Ovary (tissue), 9 donors: ENCODE measurements around the gene AGAP5. TPM values are rescaled to one million over a fixed set of nuclear protein-coding genes. Genes with fewer than 3 reads are reported as not detected.
"Not testable (repeated sequence)": the region's sequence is repeated elsewhere in the genome, so short reads cannot be mapped to it uniquely, and the experiment has no call there.

Experiments used
- DNase-seq, 5 donors: peaks; one replicate each; pipeline ENCODE4 v3.0.0-alpha.2; 2019 to 2020
- H3K27ac ChIP-seq, 2 donors: fragments of 200-600 bp; one replicate each; pipeline versions ENCODE4 v1.5.1 to v1.8.0; 2019 to 2022
- H3K27me3 ChIP-seq: fragments of 200-600 bp; one replicate; pipeline ENCODE4 v1.8.0; 2022
- H3K36me3 ChIP-seq: fragments of 200-600 bp; sonication (generic); one replicate; pipeline ENCODE4 v1.5.1; 2019
- H3K4me1 ChIP-seq: one replicate; pipeline ENCODE4 v1.8.1; 2013; ENCODE audit warnings: mild to moderate bottlenecking, moderate library complexity; ENCODE audit not compliant: insufficient read depth
- H3K4me3 ChIP-seq: fragments of 200-600 bp; sonication (generic); one replicate; pipeline ENCODE4 v1.5.1; 2017
- H3K9me3 ChIP-seq, 2 donors: fragments of 200-600 bp in 1 of 2; sonication (generic) in 1 of 2; one replicate each; pipeline versions ENCODE4 v1.5.1 to v1.8.1; 2013 to 2019; ENCODE audit warnings: mild to moderate bottlenecking in 1 of 2, moderate library complexity in 1 of 2
- WGBS, 3 donors: extraction: QIAGEN DNeasy Blood & Tissue Kit in 1 of 3; methylation state at CpG; one replicate each; pipeline versions ENCODE4 v1.1.5 to v1.1.7; 2013 to 2017; 5-methylcytosine and 5-hydroxymethylcytosine counted together
- intact Hi-C, 4 donors: fragments of 100-400 bp; cut with DNase I; formaldehyde crosslinking; loops; one replicate each; pipeline versions ENCODE4 v1.11.0 to v1.15.1; 2022 to 2023
- polyA plus RNA-seq, 2 donors: library from polyadenylated mRNA; stranded (reverse); fragments of 200-250 nt in 1 of 2; fragments of 350-450 nt in 1 of 2; fragmentation: Illumina TruSeq in 1 of 2; extraction: RNeasy Lipid Tissue Mini Kit (QIAGEN cat#74804) in 1 of 2; gene quantifications; one replicate each; pipeline ENCODE4 v1.2.3, GENCODE V29; 2013 to 2014
- total RNA-seq, 7 donors: library from RNA; depleted of rRNA in 2 of 7; stranded (reverse); fragments of >200 nt in 2 of 7; fragmentation: NEBNext Ultra II Directional in 3 of 7; extraction: Animal tissue kit (Norgen Biotek cat#: 25700) in 3 of 7; gene quantifications; one replicate each; pipeline versions ENCODE4 v1.1.0 to v1.2.4, GENCODE V29; 2016 to 2023
- donor health status: DM: no; HTN: no; CAD: no; lungs with moderate emphysema.
- donor health status: DM: no; HTN: no; CAD: no.
- donor health status: Bipolar disorder and iron deficiency.
- donor health status: DM: yes; HTN: yes; CAD: no.
- donor health status: DM: no; HTN: no; CAD: no.
- donor health status: DM: yes; HTN: yes; CAD: no.

Gene AGAP5
- total and polyA plus RNA-seq, 9 donors, result 2.0 to 11.1 (median 6.6) TPM

DNA sequence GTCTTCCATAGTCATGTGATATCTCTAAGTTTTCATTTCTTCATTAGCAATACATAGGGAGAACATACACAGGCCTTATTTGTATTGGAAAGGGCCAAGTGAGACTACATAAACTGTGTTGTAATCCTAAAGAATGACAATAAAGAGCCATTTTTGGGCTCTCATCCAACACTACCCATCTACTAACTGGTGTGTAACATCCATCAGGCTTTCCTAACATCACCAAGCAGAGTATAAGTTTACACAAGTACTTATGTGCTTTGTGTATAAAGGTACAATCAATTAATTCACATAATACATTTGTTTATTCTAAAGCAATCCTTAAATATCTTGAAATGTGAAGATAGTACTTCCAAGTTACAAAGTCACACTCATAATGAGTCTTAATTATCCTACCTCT, 2.6 kb downstream of the AGAP5 start:
- H3K9me3 ChIP-seq, H3K36me3 ChIP-seq, DNase-seq, H3K27me3 ChIP-seq, intact Hi-C loops, H3K4me3 ChIP-seq, H3K27ac ChIP-seq, H3K4me1 ChIP-seq: not testable (repeated sequence)

- H3K4me3 ChIP-seq, H3K4me1 ChIP-seq, H3K36me3 ChIP-seq, H3K27ac ChIP-seq, H3K27me3 ChIP-seq, H3K9me3 ChIP-seq, DNase-seq, intact Hi-C loops: not testable (repeated sequence)
- WGBS, 3 donors, result 93 to 96% (median 94%) methylated on average over 6 of the region's 6 CpGs
These were observed 7.2 kb downstream of the AGAP5 start for GRCh38 chr10:73690755-73691154.

GRCh38 chr10:73689596-73689995, 8.3 kb downstream of the AGAP5 start:
- DNase-seq, intact Hi-C loops: not testable (repeated sequence)
- 89 to 97% (median 96%) methylated on average over 3 to 24 of the region's 28 CpGs for WGBS, 3 donors

GRCh38 chr10:73687641-73688040, 10.3 kb downstream of the AGAP5 start:
- WGBS, 3 donors, result 78 to 88% (median 85%) methylated on average over 1 of the region's 1 CpG
- intact Hi-C loops, DNase-seq, H3K27ac ChIP-seq, H3K36me3 ChIP-seq, H3K27me3 ChIP-seq, H3K4me1 ChIP-seq, H3K9me3 ChIP-seq, H3K4me3 ChIP-seq: not testable (repeated sequence)

More at GRCh38 chr10:73689596-73689995, 8.3 kb downstream of the AGAP5 start:
- H3K27ac ChIP-seq, H3K4me1 ChIP-seq, H3K36me3 ChIP-seq, H3K27me3 ChIP-seq, H3K9me3 ChIP-seq, H3K4me3 ChIP-seq: not testable (repeated sequence)

- H3K36me3 ChIP-seq, DNase-seq, H3K27me3 ChIP-seq, H3K27ac ChIP-seq, H3K9me3 ChIP-seq, intact Hi-C loops, H3K4me1 ChIP-seq, H3K4me3 ChIP-seq: not testable (repeated sequence)
- WGBS, 3 donors, result 88 to 96% methylated on average over 5 to 12 of the region's 20 CpGs; no CpG with 5 or more reads in 1 of the 3 donors
These were observed 23.4 kb downstream of the AGAP5 start for GRCh38 chr10:73674546-73674945.

- H3K27me3 ChIP-seq, DNase-seq, H3K4me1 ChIP-seq, H3K4me3 ChIP-seq, H3K9me3 ChIP-seq, intact Hi-C loops, H3K27ac ChIP-seq, H3K36me3 ChIP-seq: not testable (repeated sequence)
- WGBS, 3 donors, result 85 to 94% (median 94%) methylated on average over 3 to 4 of the region's 4 CpGs
These were observed 29.5 kb downstream of the AGAP5 start for GRCh38 chr10:73668378-73668777.

DNA sequence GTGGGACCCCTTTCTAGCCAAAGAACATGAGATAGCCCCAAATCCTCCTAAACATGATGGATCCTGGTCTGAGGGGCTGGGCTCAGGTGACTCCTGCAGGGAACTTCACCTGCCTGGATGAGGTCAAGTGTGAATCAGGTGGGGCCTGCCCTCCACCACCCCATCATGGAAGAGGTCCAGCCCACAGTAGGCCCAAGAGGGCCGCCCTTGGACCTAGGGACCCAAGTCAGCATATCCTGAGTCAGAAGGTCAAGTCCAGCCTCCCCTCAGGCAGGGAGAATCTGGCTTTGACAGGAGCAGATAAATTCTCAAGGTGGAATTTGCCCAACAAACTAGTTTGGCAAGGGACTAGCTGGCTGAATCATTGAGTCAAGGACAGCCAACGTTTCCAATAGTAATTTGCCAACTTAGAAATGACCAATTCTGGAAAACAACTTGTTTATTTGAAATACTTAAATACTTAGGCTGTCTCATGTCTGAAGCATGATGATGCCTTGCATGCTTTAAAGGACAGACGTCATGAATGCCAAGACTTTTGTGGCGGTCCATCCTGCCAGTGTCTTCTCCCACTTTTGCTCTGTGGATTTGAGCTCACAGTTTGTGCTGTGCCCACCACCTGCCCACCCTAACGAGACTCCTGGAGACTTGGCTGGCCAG, 31.6 kb downstream of the AGAP5 start:
- H3K27me3 ChIP-seq, H3K9me3 ChIP-seq, H3K36me3 ChIP-seq, intact Hi-C loops, DNase-seq, H3K4me1 ChIP-seq, H3K4me3 ChIP-seq, H3K27ac ChIP-seq: not testable (repeated sequence)
- WGBS, 3 donors, result 28 to 35% (median 33%) methylated on average over 4 to 5 of the region's 5 CpGs

- H3K4me1 ChIP-seq, H3K4me3 ChIP-seq, intact Hi-C loops, H3K36me3 ChIP-seq, H3K27me3 ChIP-seq, H3K27ac ChIP-seq, H3K9me3 ChIP-seq, DNase-seq: not testable (repeated sequence)
- WGBS, 3 donors, result 78 to 92% (median 81%) methylated on average over 3 of the region's 3 CpGs
These were observed 32.3 kb downstream of the AGAP5 start for GRCh38 chr10:73665581-73665980.

DNA sequence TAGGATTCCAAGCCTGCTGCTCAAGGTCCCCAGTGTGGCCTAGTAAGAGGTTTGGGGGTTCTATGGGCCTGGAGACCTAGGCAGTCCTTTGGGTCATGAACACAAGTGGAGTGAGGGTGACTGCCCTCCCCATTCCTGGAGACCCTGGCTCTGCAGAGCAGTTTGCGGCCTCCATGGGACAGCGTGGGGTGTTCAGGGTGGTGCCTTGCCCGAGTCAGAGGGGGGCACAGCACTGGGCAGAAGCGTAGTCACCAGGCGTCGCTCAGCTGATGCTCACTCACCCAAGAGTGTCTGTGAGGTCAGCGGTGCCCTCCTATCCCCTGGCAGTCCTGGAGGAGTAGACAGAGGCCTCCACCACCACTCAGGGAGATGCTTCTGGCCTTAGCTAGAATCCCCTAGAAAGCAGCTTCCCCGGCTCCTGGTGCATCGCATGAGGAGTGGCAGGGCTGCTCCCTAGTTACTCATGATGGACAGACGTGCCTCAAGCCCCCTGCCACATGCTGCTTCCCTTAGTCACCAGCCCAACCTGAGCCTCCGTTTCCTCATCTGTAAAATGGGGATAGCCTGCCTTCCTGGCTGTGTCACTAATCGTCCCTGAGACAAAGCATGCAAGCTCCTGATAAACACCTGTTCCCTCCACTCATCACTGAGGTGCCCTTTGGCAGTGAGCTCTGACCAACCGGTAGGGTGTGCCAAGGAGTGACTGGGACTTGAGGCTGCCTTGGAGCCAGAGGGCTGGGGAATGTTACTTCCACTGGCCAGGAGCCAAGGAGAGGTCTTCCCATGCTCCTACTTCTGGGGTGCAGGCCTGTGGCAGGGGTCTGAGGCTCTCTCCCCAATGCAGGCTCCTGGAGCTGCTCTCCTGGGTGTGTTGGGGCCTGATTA, 33.5 kb downstream of the AGAP5 start:
- DNase-seq, result peak in 1 of 5 donors; percentile 8
- intact Hi-C loops, H3K27ac ChIP-seq: not testable (repeated sequence)

DNA sequence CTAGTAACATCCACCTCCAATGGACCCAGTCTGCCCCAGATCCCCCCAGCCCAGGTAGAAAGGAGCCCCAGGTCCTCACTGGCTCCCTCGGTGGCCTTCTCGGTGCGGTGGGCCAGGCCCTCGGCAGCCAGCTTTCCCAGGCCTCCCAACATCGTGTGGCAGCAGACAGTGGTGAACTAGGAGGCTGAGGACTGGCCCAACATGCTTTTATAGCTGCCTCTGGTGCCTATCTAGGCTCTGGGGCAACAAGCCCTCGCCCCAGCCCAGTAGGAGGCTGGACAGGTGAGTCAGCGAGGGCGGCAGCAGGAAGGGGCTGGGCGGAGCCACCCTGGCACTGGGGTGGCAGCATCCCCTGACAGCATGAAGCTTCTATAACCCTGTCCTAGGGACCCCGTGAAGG, 34.3 kb downstream of the AGAP5 start:
- peak in 1 of 5 donors; percentile 4 for DNase-seq
- H3K27ac ChIP-seq, result not testable (repeated sequence)
- WGBS, 3 donors, result 59 to 81% (median 70%) methylated on average over 6 to 10 of the region's 10 CpGs

More for the DNA sequence above, 33.5 kb downstream of the AGAP5 start:
- not testable (repeated sequence) for H3K27me3 ChIP-seq, H3K4me3 ChIP-seq, H3K36me3 ChIP-seq, H3K4me1 ChIP-seq, H3K9me3 ChIP-seq
- WGBS, 3 donors, result 65 to 78% (median 72%) methylated on average over 13 of the region's 13 CpGs

GRCh38 chr10:73662705-73663104, 35.2 kb downstream of the AGAP5 start:
- H3K4me3 ChIP-seq, H3K4me1 ChIP-seq, H3K9me3 ChIP-seq, H3K36me3 ChIP-seq, H3K27ac ChIP-seq, intact Hi-C loops, H3K27me3 ChIP-seq: not testable (repeated sequence)
- DNase-seq, result peak in 1 of 5 donors; percentile 4
- WGBS, 3 donors, result 61 to 65% (median 64%) methylated on average over 7 of the region's 7 CpGs

More for the DNA sequence above, 34.3 kb downstream of the AGAP5 start:
- H3K36me3 ChIP-seq, H3K4me1 ChIP-seq, H3K9me3 ChIP-seq, H3K27me3 ChIP-seq, intact Hi-C loops, H3K4me3 ChIP-seq: not testable (repeated sequence)
